ENCODE data around the gene SLC39A2. TPM values are rescaled to one million over a fixed set of nuclear protein-coding genes. Genes with fewer than 3 reads are reported as not detected.
"Not testable (repeated sequence)": the region's sequence is repeated elsewhere in the genome, so short reads cannot be mapped to it uniquely, and the experiment has no call there.

Gene SLC39A2
- total and polyA plus RNA-seq, 5 donors from 2014 or later, result not detected

GRCh38 chr14:20997564-20997963 is 1.5 kb upstream of the SLC39A2 start:
- peaks cover 29% of the 10 kb centered on the region for H3K36me3 Mint-ChIP-seq
- no peak for ATAC-seq (ENCODE audit: low read depth in 2 of 2)
- no peak overlapping the region for H3K4me3 Mint-ChIP-seq
- Histone ChIP-seq H3K36me3 (ENCODE audit: control insufficient read depth, insufficient read depth, low read length) (peaks cover 49% of the 10 kb centered on the region), H3K9me3 (ENCODE audit: control insufficient read depth in 2 of 2, low read length in 2 of 2) (no peaks in the 10 kb centered on the region), H3K27ac (ENCODE audit: insufficient read depth, low read length, poor library complexity, severe bottlenecking) (no peak overlapping the region), H3K27me3 (ENCODE audit: control insufficient read depth, insufficient read depth, low read length) (no peaks in the 10 kb centered on the region), H3K4me1 (ENCODE audit: control insufficient read depth, insufficient read depth, low read length, poor library complexity, severe bottlenecking) (no peaks in the 10 kb centered on the region), H3K4me3 (ENCODE audit: low read depth, low read length) (no peak overlapping the region)
- H3K27me3 Mint-ChIP-seq, result peaks cover 2% of the 10 kb centered on the region
- peak overlapping the region in 1 of 3 donors; percentile 77 for H3K27ac Mint-ChIP-seq
- H3K4me1 Mint-ChIP-seq, result peaks cover 0 to 15% (median 4%) of the 10 kb centered on the region in 4 donors
- no peak for DNase-seq
- H3K9me3 Mint-ChIP-seq, result no peaks in the 10 kb centered on the region

- Histone ChIP-seq H3K4me3 (ENCODE audit: low read depth, low read length) (no peak overlapping the region), H3K27me3 (ENCODE audit: control insufficient read depth, insufficient read depth, low read length) (no peaks in the 10 kb centered on the region), H3K9me3 (ENCODE audit: control insufficient read depth in 2 of 2, low read length in 2 of 2) (no peaks in the 10 kb centered on the region), H3K36me3 (ENCODE audit: control insufficient read depth, insufficient read depth, low read length) (peaks cover 43% of the 10 kb centered on the region), H3K4me1 (ENCODE audit: control insufficient read depth, insufficient read depth, low read length, poor library complexity, severe bottlenecking) (no peaks in the 10 kb centered on the region), H3K27ac (ENCODE audit: insufficient read depth, low read length, poor library complexity, severe bottlenecking) (no peak overlapping the region)
- no peak for DNase-seq
- Mint-ChIP-seq H3K27ac (peak overlapping the region in 1 of 3 donors; percentile 78), H3K4me1 (peaks cover 0 to 12% (median 3%) of the 10 kb centered on the region in 4 donors), H3K36me3 (peaks cover 29% of the 10 kb centered on the region), H3K27me3 (peaks cover 5% of the 10 kb centered on the region), H3K9me3 (no peaks in the 10 kb centered on the region), H3K4me3 (peak overlapping the region in 1 of 4 donors; percentile 22)
- no peak for ATAC-seq (ENCODE audit: low read depth in 2 of 2)
Observed at GRCh38 chr14:20998139-20998538, 954 bp upstream of the SLC39A2 start.

GRCh38 chr14:20999591-20999990 is 498 bp downstream of the SLC39A2 start:
- Histone ChIP-seq H3K4me1 (ENCODE audit: control insufficient read depth, insufficient read depth, low read length, poor library complexity, severe bottlenecking) (no peaks in the 10 kb centered on the region), H3K4me3 (ENCODE audit: low read depth, low read length) (no peak overlapping the region), H3K27ac (ENCODE audit: insufficient read depth, low read length, poor library complexity, severe bottlenecking) (no peak overlapping the region), H3K9me3 (ENCODE audit: control insufficient read depth in 2 of 2, low read length in 2 of 2) (no peaks in the 10 kb centered on the region), H3K36me3 (ENCODE audit: control insufficient read depth, insufficient read depth, low read length) (peaks cover 32% of the 10 kb centered on the region), H3K27me3 (ENCODE audit: control insufficient read depth, insufficient read depth, low read length) (no peaks in the 10 kb centered on the region)
- H3K9me3 Mint-ChIP-seq, result no peaks in the 10 kb centered on the region
- H3K4me1 Mint-ChIP-seq, result peaks cover 0 to 9% (median 0%) of the 10 kb centered on the region in 4 donors
- no peak overlapping the region for H3K4me3 Mint-ChIP-seq
- H3K36me3 Mint-ChIP-seq, result peaks cover 18% of the 10 kb centered on the region
- no peak for ATAC-seq (ENCODE audit: low read depth in 2 of 2)
- peaks cover 12% of the 10 kb centered on the region for H3K27me3 Mint-ChIP-seq
- no peak for DNase-seq
- no peak overlapping the region for H3K27ac Mint-ChIP-seq

DNA sequence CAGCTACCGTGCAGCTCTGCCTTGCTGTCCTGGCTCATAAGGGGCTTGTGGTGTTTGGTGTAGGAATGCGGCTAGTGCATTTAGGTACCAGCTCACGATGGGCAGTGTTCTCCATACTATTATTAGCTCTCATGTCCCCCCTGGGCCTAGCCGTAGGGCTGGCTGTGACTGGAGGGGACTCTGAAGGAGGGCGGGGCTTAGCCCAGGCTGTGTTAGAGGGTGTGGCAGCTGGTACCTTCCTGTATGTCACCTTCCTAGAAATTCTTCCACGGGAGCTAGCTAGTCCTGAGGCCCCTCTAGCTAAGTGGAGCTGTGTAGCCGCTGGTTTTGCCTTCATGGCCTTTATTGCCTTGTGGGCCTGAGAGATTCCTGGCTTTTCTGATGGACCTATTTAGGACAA is 2.1 kb downstream of the SLC39A2 start:
- no peak for DNase-seq
- no peaks in the 10 kb centered on the region for H3K9me3 ChIP-seq (ENCODE audit: control insufficient read depth in 2 of 2, low read length in 2 of 2)
- H3K4me3 Mint-ChIP-seq, result no peak overlapping the region
- H3K27ac Mint-ChIP-seq, result peak overlapping the region in 1 of 3 donors; percentile 15
- peaks cover 0 to 6% (median 0%) of the 10 kb centered on the region in 4 donors for H3K4me1 Mint-ChIP-seq
- ATAC-seq (ENCODE audit: low read depth in 2 of 2), result no peak
- no peaks in the 10 kb centered on the region for H3K27me3 ChIP-seq (ENCODE audit: control insufficient read depth, insufficient read depth, low read length)
- peaks cover 15% of the 10 kb centered on the region for H3K36me3 ChIP-seq (ENCODE audit: control insufficient read depth, insufficient read depth, low read length)
- no peaks in the 10 kb centered on the region for H3K4me1 ChIP-seq (ENCODE audit: control insufficient read depth, insufficient read depth, low read length, poor library complexity, severe bottlenecking)
- peaks cover 3% of the 10 kb centered on the region for H3K36me3 Mint-ChIP-seq
- H3K9me3 Mint-ChIP-seq, result no peaks in the 10 kb centered on the region
- peaks cover 12% of the 10 kb centered on the region for H3K27me3 Mint-ChIP-seq
- no peak overlapping the region for H3K27ac ChIP-seq (ENCODE audit: insufficient read depth, low read length, poor library complexity, severe bottlenecking)
- no peak overlapping the region for H3K4me3 ChIP-seq (ENCODE audit: low read depth, low read length)

GRCh38 chr14:21003788-21004346 is 4.8 kb downstream of the SLC39A2 start:
- Mint-ChIP-seq H3K27ac (no peak overlapping the region), H3K4me3 (no peak overlapping the region), H3K27me3 (peaks cover 15% of the 10 kb centered on the region), H3K4me1 (no peaks in the 10 kb centered on the region), H3K9me3 (no peaks in the 10 kb centered on the region), H3K36me3 (no peaks in the 10 kb centered on the region)
- H3K9me3 ChIP-seq (ENCODE audit: control insufficient read depth in 2 of 2, low read length in 2 of 2), result no peaks in the 10 kb centered on the region
- ATAC-seq (ENCODE audit: low read depth in 2 of 2) (no peak), DNase-seq (no peak)
- H3K27ac ChIP-seq (ENCODE audit: insufficient read depth, low read length, poor library complexity, severe bottlenecking), result no peak overlapping the region
- H3K27me3 ChIP-seq (ENCODE audit: control insufficient read depth, insufficient read depth, low read length), result no peaks in the 10 kb centered on the region
- no peaks in the 10 kb centered on the region for H3K4me1 ChIP-seq (ENCODE audit: control insufficient read depth, insufficient read depth, low read length, poor library complexity, severe bottlenecking)
- no peaks in the 10 kb centered on the region for H3K36me3 ChIP-seq (ENCODE audit: control insufficient read depth, insufficient read depth, low read length)
- no peak overlapping the region for H3K4me3 ChIP-seq (ENCODE audit: low read depth, low read length)

DNA sequence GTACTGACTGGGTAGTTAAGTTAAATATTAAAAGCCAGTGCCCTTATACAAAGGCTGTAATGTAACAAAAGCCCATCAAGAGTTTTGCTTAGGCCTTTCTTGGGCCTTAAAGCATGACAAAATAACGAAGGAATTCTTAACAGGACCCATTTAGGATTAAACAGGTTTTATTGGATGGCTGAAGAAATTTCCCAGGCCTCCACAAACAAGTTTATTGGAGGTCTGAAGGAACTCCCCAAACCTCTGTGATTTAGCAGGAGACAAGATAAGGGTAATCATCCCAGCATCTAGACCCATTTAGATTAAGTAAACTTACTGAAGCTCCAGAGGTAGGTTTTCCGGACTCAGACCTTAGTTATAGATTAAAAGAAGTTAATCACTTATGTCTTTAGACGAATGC is 10.6 kb downstream of the SLC39A2 start:
- H3K27me3 Mint-ChIP-seq, result peaks cover 25% of the 10 kb centered on the region
- not testable (repeated sequence) for H3K9me3 ChIP-seq (ENCODE audit: control insufficient read depth in 2 of 2, low read length in 2 of 2); H3K4me1 ChIP-seq (ENCODE audit: control insufficient read depth, insufficient read depth, low read length, poor library complexity, severe bottlenecking); H3K27ac Mint-ChIP-seq; H3K36me3 ChIP-seq (ENCODE audit: control insufficient read depth, insufficient read depth, low read length); H3K27ac ChIP-seq (ENCODE audit: insufficient read depth, low read length, poor library complexity, severe bottlenecking); H3K4me3 Mint-ChIP-seq; H3K4me3 ChIP-seq (ENCODE audit: low read depth, low read length); H3K36me3 Mint-ChIP-seq; DNase-seq; H3K9me3 Mint-ChIP-seq; H3K4me1 Mint-ChIP-seq; ATAC-seq (ENCODE audit: low read depth in 2 of 2)
- H3K27me3 ChIP-seq (ENCODE audit: control insufficient read depth, insufficient read depth, low read length), result peaks cover 14% of the 10 kb centered on the region

DNA sequence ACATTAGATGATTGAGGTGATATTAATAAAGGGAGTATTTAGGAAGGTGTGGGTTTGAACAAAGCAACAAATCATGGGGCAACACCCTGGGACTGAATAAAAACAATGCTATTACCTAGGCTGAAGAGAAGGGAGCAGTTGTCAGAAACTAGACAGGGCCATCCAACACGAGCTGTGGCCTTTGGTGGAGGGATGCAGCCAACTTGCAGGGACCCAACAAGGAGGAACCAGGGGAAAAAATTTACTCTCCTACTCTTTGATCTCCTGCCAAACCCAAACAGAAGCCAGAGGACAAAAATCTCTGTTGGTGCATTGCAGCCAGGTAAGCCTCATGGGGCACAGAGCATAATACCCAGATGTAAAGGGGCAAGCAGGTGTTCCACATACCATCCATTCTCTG is 12.0 kb downstream of the SLC39A2 start:
- no peak for ATAC-seq (ENCODE audit: low read depth in 2 of 2)
- no peaks in the 10 kb centered on the region for H3K4me1 ChIP-seq (ENCODE audit: control insufficient read depth, insufficient read depth, low read length, poor library complexity, severe bottlenecking)
- Mint-ChIP-seq H3K36me3 (no peaks in the 10 kb centered on the region), H3K4me3 (no peak overlapping the region), H3K27me3 (peaks cover 26% of the 10 kb centered on the region), H3K9me3 (no peaks in the 10 kb centered on the region), H3K4me1 (no peaks in the 10 kb centered on the region), H3K27ac (no peak overlapping the region)
- H3K27ac ChIP-seq (ENCODE audit: insufficient read depth, low read length, poor library complexity, severe bottlenecking), result no peak overlapping the region
- peaks cover 14% of the 10 kb centered on the region for H3K27me3 ChIP-seq (ENCODE audit: control insufficient read depth, insufficient read depth, low read length)
- H3K9me3 ChIP-seq (ENCODE audit: control insufficient read depth in 2 of 2, low read length in 2 of 2), result no peaks in the 10 kb centered on the region
- no peak overlapping the region for H3K4me3 ChIP-seq (ENCODE audit: low read depth, low read length)
- no peak for DNase-seq
- no peaks in the 10 kb centered on the region for H3K36me3 ChIP-seq (ENCODE audit: control insufficient read depth, insufficient read depth, low read length)

GRCh38 chr14:21014761-21015190 is 15.7 kb downstream of the SLC39A2 start:
- Histone ChIP-seq H3K27ac (ENCODE audit: insufficient read depth, low read length, poor library complexity, severe bottlenecking) (no peak overlapping the region), H3K9me3 (ENCODE audit: control insufficient read depth in 2 of 2, low read length in 2 of 2) (no peaks in the 10 kb centered on the region), H3K36me3 (ENCODE audit: control insufficient read depth, insufficient read depth, low read length) (peaks cover 9% of the 10 kb centered on the region), H3K4me3 (ENCODE audit: low read depth, low read length) (no peak overlapping the region), H3K27me3 (ENCODE audit: control insufficient read depth, insufficient read depth, low read length) (peaks cover 14% of the 10 kb centered on the region), H3K4me1 (ENCODE audit: control insufficient read depth, insufficient read depth, low read length, poor library complexity, severe bottlenecking) (no peaks in the 10 kb centered on the region)
- peak; percentile 64 to 68 for ATAC-seq (ENCODE audit: low read depth in 2 of 2)
- H3K27me3 Mint-ChIP-seq, result peaks cover 22% of the 10 kb centered on the region
- DNase-seq, result peak; percentile 72 to 79 (median 73)
- H3K36me3 Mint-ChIP-seq, result peaks cover 20% of the 10 kb centered on the region
- H3K9me3 Mint-ChIP-seq, result no peaks in the 10 kb centered on the region
- no peaks in the 10 kb centered on the region for H3K4me1 Mint-ChIP-seq
- H3K27ac Mint-ChIP-seq, result no peak overlapping the region
- no peak overlapping the region for H3K4me3 Mint-ChIP-seq

Measured in CD4-positive, CD25-positive, alpha-beta regulatory T cell (primary cell).